Esophagus squamous epithelium (tissue), 5 donors: Measurements from ENCODE around the gene NDST1. TPM values are rescaled to one million over a fixed set of nuclear protein-coding genes. Genes with fewer than 3 reads are reported as not detected.

Source experiments
- DNase-seq: peaks from one replicate; lab custom pipeline; 2025; lab: John Stamatoyannopoulos, UW
- H3K27ac ChIP-seq, 4 donors: fragments of 200-600 bp; sonication (generic); one replicate each; pipeline ENCODE4 v1.5.1; 2016 to 2019; ENCODE audit warnings: mild to moderate bottlenecking in 1 of 4
- H3K27me3 ChIP-seq, 4 donors: fragments of 200-600 bp; sonication (generic); 1 replicate in 3 of 4; 2 replicates in 1 of 4; pipeline versions ENCODE4 v1.5.1 to v1.6.0; 2017 to 2021; ENCODE audit warnings: antibody characterized with exemption in 1 of 4
- H3K36me3 ChIP-seq, 3 donors: fragments of 200-600 bp; sonication (generic); one replicate each; pipeline ENCODE4 v1.5.1; 2016 to 2019
- H3K4me1 ChIP-seq, 3 donors: fragments of 200-600 bp; sonication (generic); one replicate each; pipeline ENCODE4 v1.5.1; 2017 to 2019
- H3K4me3 ChIP-seq, 4 donors: fragments of 200-600 bp; sonication (generic); 1 replicate in 3 of 4; 2 replicates in 1 of 4; pipeline ENCODE4 v1.5.1; 2016 to 2019; ENCODE audit warnings: mild to moderate bottlenecking in 2 of 4, moderate library complexity in 1 of 4
- H3K9me3 ChIP-seq, 3 donors: fragments of 200-600 bp; sonication (generic); one replicate each; pipeline ENCODE4 v1.5.1; 2016 to 2019
- POLR2A ChIP-seq, 4 donors: fragments of 450-650 bp; IDR thresholded peaks; one replicate each; pipeline ENCODE4 v1.6.1; 2017; ENCODE audit warnings: antibody characterized with exemption in 4 of 4, mild to moderate bottlenecking in 4 of 4, moderate library complexity in 3 of 4
- WGBS, 2 donors: methylation state at CpG; one replicate each; pipeline ENCODE4 v1.1.5; 2018; 5-methylcytosine and 5-hydroxymethylcytosine counted together
- intact Hi-C: fragments of 100-400 bp; cut with DNase I; formaldehyde crosslinking; loops from one replicate; pipeline ENCODE4 v1.15.0; 2022
- total RNA-seq, 4 donors: library from RNA; depleted of rRNA; stranded (reverse); fragments of >200 nt; gene quantifications; one replicate each; pipeline ENCODE4 v1.1.0, GENCODE V29; 2016
- TF ChIP-seq, protein P1 (sequence below), 6 experiments: fragments of 450-650 bp in 4 of 6; fragments of 200-600 bp in 2 of 6; sonication (generic) in 2 of 6; IDR thresholded peaks; one replicate each; pipeline ENCODE4 v1.5.1; 2016 to 2019; ENCODE audit warnings: antibody characterized with exemption in 6 of 6, mild to moderate bottlenecking in 4 of 6, moderate library complexity in 4 of 6
- donor health status: DM: yes; HTN: yes; CAD: no.

Gene NDST1
- total RNA-seq, 4 donors from 2014 or later, result 76.5 to 205 (median 118) TPM

DNA sequence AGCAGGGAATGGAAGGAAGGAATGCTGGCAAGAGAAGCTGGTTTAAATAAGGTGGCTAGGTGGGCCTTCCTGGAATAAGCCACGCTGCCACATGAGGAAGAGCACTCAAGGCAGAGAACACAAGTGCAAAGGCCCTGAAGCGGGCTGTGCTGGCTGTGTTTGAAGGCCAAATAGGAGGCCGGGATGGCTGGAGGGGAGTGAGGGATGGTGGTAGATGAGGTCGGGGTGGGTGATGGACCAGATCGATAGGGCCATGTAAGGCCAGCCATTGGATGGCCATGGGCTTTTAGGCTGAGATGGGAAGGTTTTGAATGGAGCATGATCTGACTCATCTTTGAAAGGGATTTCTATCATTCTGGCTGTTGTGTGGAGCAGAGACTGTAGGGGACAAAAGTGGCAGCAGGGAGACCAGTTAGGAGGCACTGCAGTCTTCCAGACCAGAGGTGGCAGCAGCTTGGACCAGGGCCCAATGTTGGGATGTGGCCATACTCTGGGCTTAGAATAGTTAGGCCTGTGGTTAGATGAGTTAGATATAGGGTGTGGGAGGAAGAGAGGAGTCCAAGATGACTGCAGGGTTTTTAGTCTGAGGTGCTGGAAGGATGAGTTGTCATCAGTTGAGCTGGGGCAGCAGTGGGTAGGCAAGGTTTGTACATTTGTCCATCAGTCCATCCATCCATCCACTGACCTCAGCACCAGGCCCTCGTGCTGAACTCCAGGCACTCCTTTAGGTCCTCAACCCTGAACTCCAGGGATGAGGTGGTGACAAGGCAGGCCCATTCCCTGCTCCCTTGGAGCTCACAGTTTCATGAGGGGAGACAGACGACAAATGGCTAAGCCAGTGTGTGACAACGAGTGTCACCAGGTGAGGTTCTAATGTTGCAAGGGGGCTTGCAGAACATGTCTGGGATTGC is 30.3 kb downstream of the NDST1 start:
- Histone ChIP-seq H3K4me3 (no peak overlapping the region), H3K9me3 (no peaks in the 10 kb centered on the region), H3K27ac (peak overlapping the region in 3 of 4 donors; percentile 17 to 42 (median 42)), H3K4me1 (peaks cover 18 to 44% (median 24%) of the 10 kb centered on the region in 3 donors), H3K27me3 (no peaks in the 10 kb centered on the region), H3K36me3 (peaks cover 27 to 97% (median 40%) of the 10 kb centered on the region in 3 donors)
- no peak for TF ChIP-seq POLR2A (IDR thresholded peaks at IDR 0.05)
- TF ChIP-seq, protein P1, sequence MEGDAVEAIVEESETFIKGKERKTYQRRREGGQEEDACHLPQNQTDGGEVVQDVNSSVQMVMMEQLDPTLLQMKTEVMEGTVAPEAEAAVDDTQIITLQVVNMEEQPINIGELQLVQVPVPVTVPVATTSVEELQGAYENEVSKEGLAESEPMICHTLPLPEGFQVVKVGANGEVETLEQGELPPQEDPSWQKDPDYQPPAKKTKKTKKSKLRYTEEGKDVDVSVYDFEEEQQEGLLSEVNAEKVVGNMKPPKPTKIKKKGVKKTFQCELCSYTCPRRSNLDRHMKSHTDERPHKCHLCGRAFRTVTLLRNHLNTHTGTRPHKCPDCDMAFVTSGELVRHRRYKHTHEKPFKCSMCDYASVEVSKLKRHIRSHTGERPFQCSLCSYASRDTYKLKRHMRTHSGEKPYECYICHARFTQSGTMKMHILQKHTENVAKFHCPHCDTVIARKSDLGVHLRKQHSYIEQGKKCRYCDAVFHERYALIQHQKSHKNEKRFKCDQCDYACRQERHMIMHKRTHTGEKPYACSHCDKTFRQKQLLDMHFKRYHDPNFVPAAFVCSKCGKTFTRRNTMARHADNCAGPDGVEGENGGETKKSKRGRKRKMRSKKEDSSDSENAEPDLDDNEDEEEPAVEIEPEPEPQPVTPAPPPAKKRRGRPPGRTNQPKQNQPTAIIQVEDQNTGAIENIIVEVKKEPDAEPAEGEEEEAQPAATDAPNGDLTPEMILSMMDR (IDR thresholded peaks at IDR 0.05), result no peak
- DNase-seq, result no peak
- 87 to 90% methylated on average over 7 of the region's 8 CpGs for WGBS, 2 donors
- intact Hi-C loops, result loop anchor here (5.0 kb wide), 1 partner anchor 66 kb away; no protein-coding TSS in a partner anchor

DNA sequence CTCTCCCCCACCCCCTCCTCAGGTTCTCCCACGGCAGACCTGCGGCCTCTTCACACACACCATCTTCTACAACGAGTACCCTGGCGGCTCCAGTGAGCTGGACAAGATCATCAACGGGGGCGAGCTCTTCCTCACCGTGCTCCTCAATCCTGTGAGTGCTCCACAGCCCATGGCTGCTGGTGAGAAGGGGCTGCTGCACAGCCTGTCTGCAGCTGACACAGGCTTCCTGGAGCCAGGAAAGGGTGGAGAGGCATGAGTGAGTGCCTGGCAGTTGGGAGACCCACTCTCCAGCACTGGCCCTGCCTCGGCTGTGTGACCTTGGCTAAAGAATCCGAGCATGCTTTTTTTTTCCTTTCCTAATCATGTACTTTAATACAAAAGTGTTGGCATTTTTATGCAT is 31.3 kb downstream of the NDST1 start:
- intact Hi-C loops, result loop anchor here (5.0 kb wide), 1 partner anchor 67 kb away; no protein-coding TSS in a partner anchor
- Histone ChIP-seq H3K36me3 (peaks cover 27 to 96% (median 38%) of the 10 kb centered on the region in 3 donors), H3K9me3 (no peaks in the 10 kb centered on the region), H3K27me3 (no peaks in the 10 kb centered on the region), H3K4me3 (no peak overlapping the region), H3K4me1 (peaks cover 18 to 46% (median 24%) of the 10 kb centered on the region in 3 donors), H3K27ac (peak overlapping the region in 3 of 4 donors; percentile 17 to 42 (median 42))
- 71 to 74% methylated on average over 8 to 9 of the region's 9 CpGs for WGBS, 2 donors
- TF ChIP-seq POLR2A (IDR thresholded peaks at IDR 0.05), result no peak
- TF ChIP-seq, protein P1 (IDR thresholded peaks at IDR 0.05), result no peak
- DNase-seq, result no peak

DNA sequence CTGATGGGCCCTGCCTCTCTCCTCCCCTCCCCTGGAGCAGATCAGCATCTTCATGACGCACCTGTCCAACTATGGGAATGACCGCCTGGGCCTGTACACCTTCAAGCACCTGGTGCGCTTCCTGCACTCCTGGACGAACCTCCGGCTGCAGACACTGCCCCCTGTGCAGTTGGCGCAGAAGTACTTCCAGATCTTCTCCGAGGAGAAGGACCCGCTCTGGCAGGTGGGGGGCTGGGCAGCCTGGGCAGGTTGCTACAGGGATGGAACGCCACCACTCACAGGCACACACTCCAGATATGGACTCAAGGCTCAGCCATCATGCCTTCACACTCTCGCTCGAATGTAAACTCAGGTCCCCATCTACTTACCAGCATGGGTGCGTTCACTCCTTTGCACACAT is 32.1 kb downstream of the NDST1 start:
- no peaks in the 10 kb centered on the region for H3K9me3 ChIP-seq
- 93 to 94% methylated on average over 4 to 6 of the region's 12 CpGs for WGBS, 2 donors
- DNase-seq, result no peak
- peaks cover 21 to 96% (median 34%) of the 10 kb centered on the region in 3 donors for H3K36me3 ChIP-seq
- H3K27ac ChIP-seq, result peak overlapping the region; percentile 81 to 93 (median 88)
- H3K4me1 ChIP-seq, result peaks cover 18 to 52% (median 24%) of the 10 kb centered on the region in 3 donors
- TF ChIP-seq, protein P1 (IDR thresholded peaks at IDR 0.05), result no peak
- H3K4me3 ChIP-seq, result no peak overlapping the region
- H3K27me3 ChIP-seq, result no peaks in the 10 kb centered on the region
- intact Hi-C loops, result loop anchor here (5.0 kb wide), 1 partner anchor 83 kb away; no protein-coding TSS in a partner anchor

DNA sequence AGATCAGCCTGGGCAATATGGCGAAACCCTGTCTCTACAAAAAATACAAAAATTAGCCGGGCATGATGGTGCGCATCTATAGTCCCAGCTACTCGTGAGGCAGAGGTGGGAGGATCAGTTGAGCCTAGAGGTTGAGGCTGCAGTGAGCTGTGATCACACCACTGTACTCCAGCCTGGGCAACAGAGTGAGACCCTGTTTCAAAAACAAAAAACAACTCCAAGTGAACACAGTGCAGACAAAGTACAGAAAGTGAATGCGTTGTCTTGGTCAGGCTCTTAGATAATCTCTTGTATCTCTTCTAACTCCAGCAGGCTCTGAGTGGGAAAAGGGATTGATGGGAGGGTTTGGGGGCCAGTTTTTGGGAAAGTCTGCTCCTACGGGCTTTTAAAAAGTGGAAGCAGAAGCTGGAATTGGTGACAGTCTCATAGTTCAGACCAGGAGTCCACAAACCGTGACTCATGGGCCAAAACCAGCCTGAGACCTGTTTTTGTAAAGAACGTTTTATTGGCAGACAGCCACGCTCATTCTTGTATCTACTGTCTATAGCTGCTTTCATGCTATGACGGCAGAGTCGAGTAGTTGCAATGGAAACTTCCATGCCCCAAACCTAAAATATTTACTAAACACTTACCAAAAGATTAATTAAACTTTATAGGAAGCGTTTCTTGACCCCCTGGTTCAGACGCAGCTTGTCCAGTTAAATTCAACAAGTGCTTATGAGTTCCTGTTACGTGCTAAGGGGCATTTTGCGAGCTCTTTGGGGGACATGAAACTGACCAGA is 32.9 kb downstream of the NDST1 start:
- no peak for TF ChIP-seq POLR2A (IDR thresholded peaks at IDR 0.05)
- TF ChIP-seq, protein P1 (IDR thresholded peaks at IDR 0.05), result no peak
- Histone ChIP-seq H3K4me3 (no peak overlapping the region), H3K27ac (peak overlapping the region; percentile 81 to 93 (median 88)), H3K36me3 (peaks cover 19 to 96% (median 32%) of the 10 kb centered on the region in 3 donors), H3K4me1 (peaks cover 18 to 52% (median 24%) of the 10 kb centered on the region in 3 donors), H3K27me3 (no peaks in the 10 kb centered on the region), H3K9me3 (no peaks in the 10 kb centered on the region)
- WGBS, 2 donors, result 50 to 64% methylated on average over 15 of the region's 15 CpGs
- no peak for DNase-seq
- intact Hi-C loops, result loop anchor here (5.0 kb wide), 1 partner anchor 84 kb away; no protein-coding TSS in a partner anchor
